ENCODE data around the gene FREM1. TPM values are rescaled to one million over a fixed set of nuclear protein-coding genes. Genes with fewer than 3 reads are reported as not detected.

The FREM1 gene
- total and polyA plus RNA-seq, 8 donors, result 4.6 to 19.8 (median 8.2) TPM

- no peak overlapping the region for H3K4me3 ChIP-seq
- H3K27me3 ChIP-seq, result no peaks in the 10 kb centered on the region
- intact Hi-C loops (cut with DNase I), result no loop called here
- ATAC-seq (no peak), DNase-seq (no peak), FAIRE-seq (no peak)
- TF ChIP-seq CTCF (IDR thresholded peaks at IDR 0.05), result no peak
- no peaks in the 10 kb centered on the region for H3K4me1 ChIP-seq
- H3K9me3 ChIP-seq, result peaks cover 0 to 4% (median 0%) of the 10 kb centered on the region in 4 donors
- H3K27ac ChIP-seq, result no peak overlapping the region
- no peaks in the 10 kb centered on the region for H3K36me3 ChIP-seq
These were observed 205.1 kb downstream of the FREM1 start for GRCh38 chr9:14705079-14705478.

GRCh38 chr9:14704281-14704680 lies 205.9 kb downstream of the FREM1 start:
- TF ChIP-seq CTCF (IDR thresholded peaks at IDR 0.05), result no peak
- Histone ChIP-seq H3K36me3 (no peaks in the 10 kb centered on the region), H3K27me3 (no peaks in the 10 kb centered on the region), H3K4me3 (no peak overlapping the region), H3K9me3 (peaks cover 0 to 4% (median 0%) of the 10 kb centered on the region in 4 donors), H3K27ac (no peak overlapping the region), H3K4me1 (no peaks in the 10 kb centered on the region)
- ATAC-seq, result no peak
- no peak for DNase-seq
- intact Hi-C loops (cut with DNase I), result no loop called here
- 89 to 96% methylated on average over 3 of the region's 3 CpGs for whole genome bisulfite sequencing, 2 donors
- no peak for FAIRE-seq

GRCh38 chr9:14702200-14702720 lies 208.0 kb downstream of the FREM1 start:
- 41 to 54% methylated on average over 4 of the region's 4 CpGs for WGBS, 2 donors
- H3K9me3 ChIP-seq, result peaks cover 0 to 4% (median 0%) of the 10 kb centered on the region in 4 donors
- H3K27me3 ChIP-seq, result no peaks in the 10 kb centered on the region
- intact Hi-C loops (cut with DNase I), result no loop called here
- H3K4me3 ChIP-seq, result no peak overlapping the region
- no peak for TF ChIP-seq CTCF (IDR thresholded peaks at IDR 0.05)
- H3K36me3 ChIP-seq, result no peaks in the 10 kb centered on the region
- no peak for DNase-seq
- H3K4me1 ChIP-seq, result no peaks in the 10 kb centered on the region
- ATAC-seq, result no peak
- no peak for FAIRE-seq
- H3K27ac ChIP-seq, result no peak overlapping the region

- H3K27me3 ChIP-seq, result no peaks in the 10 kb centered on the region
- TF ChIP-seq CTCF (IDR thresholded peaks at IDR 0.05), result no peak
- ATAC-seq (peak; percentile 97 to 98 (median 98)), DNase-seq (peak; percentile 72 to 90 (median 77)), FAIRE-seq (no peak)
- H3K36me3 ChIP-seq, result no peaks in the 10 kb centered on the region
- H3K4me1 ChIP-seq, result peaks cover 0 to 9% (median 0%) of the 10 kb centered on the region in 3 donors
- H3K4me3 ChIP-seq, result peak within 1 kb of the TSS; percentile 47 to 84 (median 72)
- H3K27ac ChIP-seq, result peak within 1 kb of the TSS; percentile 27 to 59 (median 38)
- H3K9me3 ChIP-seq, result no peaks in the 10 kb centered on the region
- WGBS, 2 donors, result 1 to 2% methylated on average over 34 to 48 of the region's 50 CpGs
- intact Hi-C loops (cut with DNase I), result no loop called here
These were observed 216.9 kb downstream of the FREM1 start, which contains the start of gene ZDHHC21 for GRCh38 chr9:14693251-14693861. Gene ZDHHC21, minus strand, starts transcription at chr9:14693432. Its CDS starts 19,092 bp downstream, at chr9:14674340.
